ENCODE data around the gene CARD10. TPM values are rescaled to one million over a fixed set of nuclear protein-coding genes. Genes with fewer than 3 reads are reported as not detected.

The CARD10 gene
- total RNA-seq, 1 experiment from 2014 or later: 58.6 TPM

Other genes starting within 250 kb of the CARD10 start
- 0.98 and 1.3 TPM in 2 replicates for gene CYTH4, start 236.9 kb downstream of the CARD10 start, total RNA-seq (2014; rRNA removed; shearing (Covaris generic); ENCODE audit: low replicate concordance)
- gene ELFN2, start 91.9 kb downstream of the CARD10 start, total RNA-seq (2014; rRNA removed; shearing (Covaris generic); ENCODE audit: low replicate concordance): 10.2 and 12.9 TPM in 2 replicates
- gene MFNG, start 33.0 kb downstream of the CARD10 start, total RNA-seq (2014; rRNA removed; shearing (Covaris generic); ENCODE audit: low replicate concordance): 0.46 and 0.54 TPM in 2 replicates
- 8.9 and 9.1 TPM in 2 replicates for gene CDC42EP1, start 41.1 kb upstream of the CARD10 start, total RNA-seq (2014; rRNA removed; shearing (Covaris generic); ENCODE audit: low replicate concordance)
- not detected in 2 replicates for gene LGALS2, start 60.7 kb upstream of the CARD10 start, total RNA-seq (2014; rRNA removed; shearing (Covaris generic); ENCODE audit: low replicate concordance)
- 43.4 and 52.0 TPM in 2 replicates for gene GGA1, start 89.4 kb upstream of the CARD10 start, total RNA-seq (2014; rRNA removed; shearing (Covaris generic); ENCODE audit: low replicate concordance)
- 1.2 and 3.2 TPM in 2 replicates for gene SH3BP1, start 120.3 kb upstream of the CARD10 start, total RNA-seq (2014; rRNA removed; shearing (Covaris generic); ENCODE audit: low replicate concordance)
- 51.9 and 75.8 TPM in 2 replicates for gene PDXP, start 139.3 kb upstream of the CARD10 start, total RNA-seq (2014; rRNA removed; shearing (Covaris generic); ENCODE audit: low replicate concordance)
- 5,023 and 5,137 TPM in 2 replicates for gene LGALS1, start 156.2 kb upstream of the CARD10 start, total RNA-seq (2014; rRNA removed; shearing (Covaris generic); ENCODE audit: low replicate concordance)
- gene NOL12, start 166.9 kb upstream of the CARD10 start, total RNA-seq (2014; rRNA removed; shearing (Covaris generic); ENCODE audit: low replicate concordance): 70.5 and 107 TPM in 2 replicates
- gene TRIOBP, start 177.6 kb upstream of the CARD10 start, total RNA-seq (2014; rRNA removed; shearing (Covaris generic); ENCODE audit: low replicate concordance): 233 and 274 TPM in 2 replicates

All from Caki2 (cell line).